Measurements from ENCODE around the gene HS3ST4. TPM values are rescaled to one million over a fixed set of nuclear protein-coding genes. Genes with fewer than 3 reads are reported as not detected.
"Not testable (repeated sequence)": the region's sequence is repeated elsewhere in the genome, so short reads cannot be mapped to it uniquely, and the experiment has no call there.

The HS3ST4 gene
- total RNA-seq, 1 donor from 2014 or later, result not detected

DNA sequence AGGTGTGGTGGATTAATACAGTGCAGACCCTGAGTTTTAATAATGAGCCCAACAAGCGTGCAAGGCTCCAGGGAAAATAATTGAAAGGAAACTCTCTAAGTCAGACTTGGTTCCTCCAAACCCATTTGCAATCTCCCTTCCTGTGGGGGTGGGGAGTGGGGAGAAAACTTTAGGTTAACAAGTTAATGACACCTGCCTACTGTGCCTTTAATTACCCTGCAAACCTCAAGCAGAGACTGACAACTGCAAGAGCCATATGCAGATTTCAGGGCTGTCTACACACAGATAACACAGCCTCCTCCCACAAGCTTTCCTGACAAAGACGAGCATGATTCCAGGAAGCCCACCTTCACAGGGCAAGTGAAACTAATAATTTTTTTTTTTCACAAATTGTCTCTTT, 359.3 kb downstream of the HS3ST4 start:
- H3K9me3 ChIP-seq (ENCODE audit: control insufficient read depth in 3 of 3, low read length in 3 of 3), result peaks cover 0 to 6% (median 2%) of the 10 kb centered on the region in 3 donors
- H3K27me3 ChIP-seq (ENCODE audit: control insufficient read depth in 3 of 3, insufficient read depth in 3 of 3, low read length in 3 of 3), result no peaks in the 10 kb centered on the region
- H3K9ac ChIP-seq (ENCODE audit: low read depth in 1 of 3, low read length in 3 of 3), result no peak overlapping the region
- no peaks in the 10 kb centered on the region for H3K4me1 ChIP-seq (ENCODE audit: control insufficient read depth in 3 of 3, insufficient read depth in 3 of 3, low read length in 3 of 3)
- H3K36me3 ChIP-seq (ENCODE audit: control insufficient read depth in 3 of 3, insufficient read depth in 3 of 3, low read length in 3 of 3), result no peaks in the 10 kb centered on the region
- no peak overlapping the region for H3K27ac ChIP-seq (ENCODE audit: low read depth, low read length)
- H3K4me3 ChIP-seq (ENCODE audit: low read length in 3 of 3), result no peak overlapping the region

DNA sequence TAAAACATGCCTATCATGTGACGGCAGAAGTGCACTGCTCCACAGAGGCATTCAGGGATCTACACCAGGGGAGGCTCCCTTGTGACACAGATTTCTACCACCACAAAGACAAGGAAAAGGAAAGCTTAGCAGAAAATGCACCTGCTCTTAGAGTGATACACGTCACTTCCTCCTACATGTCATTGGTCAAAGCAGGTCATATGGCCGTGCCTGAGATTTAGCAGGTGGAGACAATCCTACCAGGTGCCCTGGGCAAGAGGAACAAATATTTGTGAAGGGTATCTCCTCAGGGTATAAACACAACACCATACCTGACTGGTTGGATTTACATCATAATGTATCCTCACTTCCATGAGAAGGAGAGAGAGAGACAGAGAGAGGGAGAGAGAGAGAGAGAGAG, 362.1 kb downstream of the HS3ST4 start:
- H3K4me1 ChIP-seq (ENCODE audit: control insufficient read depth in 3 of 3, insufficient read depth in 3 of 3, low read length in 3 of 3), result no peaks in the 10 kb centered on the region
- no peak overlapping the region for H3K27ac ChIP-seq (ENCODE audit: low read depth, low read length)
- no peak overlapping the region for H3K9ac ChIP-seq (ENCODE audit: low read depth in 1 of 3, low read length in 3 of 3)
- no peaks in the 10 kb centered on the region for H3K27me3 ChIP-seq (ENCODE audit: control insufficient read depth in 3 of 3, insufficient read depth in 3 of 3, low read length in 3 of 3)
- H3K36me3 ChIP-seq (ENCODE audit: control insufficient read depth in 3 of 3, insufficient read depth in 3 of 3, low read length in 3 of 3), result no peaks in the 10 kb centered on the region
- no peak overlapping the region for H3K4me3 ChIP-seq (ENCODE audit: low read length in 3 of 3)
- H3K9me3 ChIP-seq (ENCODE audit: control insufficient read depth in 3 of 3, low read length in 3 of 3), result peaks cover 0 to 4% (median 2%) of the 10 kb centered on the region in 3 donors

DNA sequence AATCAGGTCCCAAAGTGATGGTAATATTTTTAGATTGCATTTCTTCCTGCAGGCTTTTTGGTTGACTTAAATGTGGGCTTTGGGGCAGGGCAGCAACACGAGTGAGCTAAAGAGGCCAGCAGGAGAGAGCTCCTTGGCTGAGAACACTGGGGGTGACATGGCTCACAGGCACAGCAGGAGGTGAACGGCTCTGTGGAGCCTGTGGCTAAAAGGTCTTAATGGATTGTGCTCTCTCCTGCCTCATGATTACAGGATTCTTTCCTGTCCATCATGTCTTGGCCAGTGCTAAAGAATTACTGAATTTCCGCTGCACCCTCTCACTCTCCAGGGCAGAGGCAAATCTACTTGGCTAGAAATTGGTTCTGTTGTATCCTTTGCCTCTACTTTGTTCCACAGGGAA, 366.6 kb downstream of the HS3ST4 start:
- H3K9me3 ChIP-seq (ENCODE audit: control insufficient read depth in 3 of 3, low read length in 3 of 3), result peaks cover 0 to 4% (median 4%) of the 10 kb centered on the region in 3 donors
- H3K9ac ChIP-seq (ENCODE audit: low read depth in 1 of 3, low read length in 3 of 3), result no peak overlapping the region
- no peak overlapping the region for H3K4me3 ChIP-seq (ENCODE audit: low read length in 3 of 3)
- H3K36me3 ChIP-seq (ENCODE audit: control insufficient read depth in 3 of 3, insufficient read depth in 3 of 3, low read length in 3 of 3), result no peaks in the 10 kb centered on the region
- H3K4me1 ChIP-seq (ENCODE audit: control insufficient read depth in 3 of 3, insufficient read depth in 3 of 3, low read length in 3 of 3), result no peaks in the 10 kb centered on the region
- H3K27ac ChIP-seq (ENCODE audit: low read depth, low read length), result no peak overlapping the region
- no peaks in the 10 kb centered on the region for H3K27me3 ChIP-seq (ENCODE audit: control insufficient read depth in 3 of 3, insufficient read depth in 3 of 3, low read length in 3 of 3)

DNA sequence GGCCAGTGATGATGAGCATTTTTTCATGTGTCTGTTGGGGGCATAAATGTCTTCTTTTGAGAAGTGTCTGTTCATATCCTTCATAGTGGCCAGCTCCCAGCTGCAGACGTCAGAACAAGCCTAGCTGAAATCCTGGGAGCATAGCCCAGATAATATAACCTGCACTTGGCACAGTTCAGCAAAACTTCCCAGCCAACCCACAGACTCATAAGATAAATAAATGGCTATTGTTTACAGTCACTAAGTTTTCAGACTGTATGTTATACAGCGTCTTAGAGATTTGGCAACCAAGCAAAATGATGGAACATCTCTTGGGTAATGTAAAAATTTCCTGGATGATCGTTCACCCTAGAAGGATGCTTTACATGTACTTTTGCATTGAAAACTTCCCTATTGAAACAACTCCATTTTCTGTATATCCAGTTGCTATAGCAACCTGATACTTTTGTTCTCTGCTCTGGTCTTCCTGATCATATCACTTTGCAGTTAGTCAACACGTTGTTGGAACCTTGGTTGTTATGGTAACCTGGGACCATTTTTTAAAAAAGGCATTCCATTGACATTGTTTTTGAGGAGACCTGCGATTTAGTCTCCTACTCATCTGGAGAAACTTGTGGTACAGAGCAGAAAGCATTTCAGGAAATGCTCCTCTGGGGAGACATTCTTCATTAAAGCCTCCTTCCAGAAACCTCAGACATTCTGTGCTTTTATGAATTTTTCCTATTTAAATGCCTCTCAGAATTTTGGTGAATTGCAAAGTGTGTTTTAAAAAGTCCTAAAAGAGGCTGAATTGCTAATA, 378.7 kb downstream of the HS3ST4 start:
- no peaks in the 10 kb centered on the region for H3K9me3 ChIP-seq (ENCODE audit: control insufficient read depth in 3 of 3, low read length in 3 of 3)
- H3K4me3 ChIP-seq (ENCODE audit: low read length in 3 of 3), result no peak overlapping the region
- H3K4me1 ChIP-seq (ENCODE audit: control insufficient read depth in 3 of 3, insufficient read depth in 3 of 3, low read length in 3 of 3), result no peaks in the 10 kb centered on the region
- no peak overlapping the region for H3K27ac ChIP-seq (ENCODE audit: low read depth, low read length)
- H3K27me3 ChIP-seq (ENCODE audit: control insufficient read depth in 3 of 3, insufficient read depth in 3 of 3, low read length in 3 of 3), result no peaks in the 10 kb centered on the region
- H3K9ac ChIP-seq (ENCODE audit: low read depth in 1 of 3, low read length in 3 of 3), result no peak overlapping the region
- no peaks in the 10 kb centered on the region for H3K36me3 ChIP-seq (ENCODE audit: control insufficient read depth in 3 of 3, insufficient read depth in 3 of 3, low read length in 3 of 3)

DNA sequence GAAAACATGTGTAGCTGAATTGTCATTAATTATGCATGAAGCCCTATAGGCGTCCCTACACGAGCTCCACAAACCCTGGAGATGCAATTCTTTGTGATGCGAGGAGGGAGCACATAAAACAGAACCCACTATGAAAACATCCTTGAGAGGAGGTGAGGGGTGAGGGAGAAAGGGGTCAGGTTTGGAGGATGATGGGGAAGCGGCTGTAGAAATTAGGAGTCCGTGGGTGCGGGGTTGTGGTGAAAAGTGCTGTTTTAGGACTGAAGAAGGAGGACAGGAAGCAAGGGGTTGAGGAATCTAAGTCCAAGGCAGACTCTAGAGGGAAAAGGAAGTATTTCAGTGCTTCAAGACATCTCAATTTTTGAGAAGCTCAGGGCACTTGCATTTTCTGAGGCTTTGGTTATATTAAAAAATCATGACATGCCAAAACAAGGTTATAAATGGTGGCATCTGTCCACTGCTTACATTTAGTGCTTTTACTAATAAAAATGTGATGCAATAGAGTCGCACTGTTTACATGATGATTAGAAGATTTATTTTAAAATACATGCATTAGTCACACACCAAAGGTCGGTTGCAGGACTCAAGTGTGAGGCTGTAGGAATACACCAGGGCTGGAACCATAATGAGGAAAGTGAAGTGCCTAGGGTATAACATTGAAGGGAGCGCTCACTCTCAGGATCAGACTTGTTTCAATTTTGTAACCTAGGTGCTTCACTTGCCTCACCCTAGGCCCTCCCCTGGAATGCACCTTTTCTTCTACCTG, 379.5 kb downstream of the HS3ST4 start:
- H3K27me3 ChIP-seq (ENCODE audit: control insufficient read depth in 3 of 3, insufficient read depth in 3 of 3, low read length in 3 of 3), result no peaks in the 10 kb centered on the region
- no peak overlapping the region for H3K27ac ChIP-seq (ENCODE audit: low read depth, low read length)

DNA sequence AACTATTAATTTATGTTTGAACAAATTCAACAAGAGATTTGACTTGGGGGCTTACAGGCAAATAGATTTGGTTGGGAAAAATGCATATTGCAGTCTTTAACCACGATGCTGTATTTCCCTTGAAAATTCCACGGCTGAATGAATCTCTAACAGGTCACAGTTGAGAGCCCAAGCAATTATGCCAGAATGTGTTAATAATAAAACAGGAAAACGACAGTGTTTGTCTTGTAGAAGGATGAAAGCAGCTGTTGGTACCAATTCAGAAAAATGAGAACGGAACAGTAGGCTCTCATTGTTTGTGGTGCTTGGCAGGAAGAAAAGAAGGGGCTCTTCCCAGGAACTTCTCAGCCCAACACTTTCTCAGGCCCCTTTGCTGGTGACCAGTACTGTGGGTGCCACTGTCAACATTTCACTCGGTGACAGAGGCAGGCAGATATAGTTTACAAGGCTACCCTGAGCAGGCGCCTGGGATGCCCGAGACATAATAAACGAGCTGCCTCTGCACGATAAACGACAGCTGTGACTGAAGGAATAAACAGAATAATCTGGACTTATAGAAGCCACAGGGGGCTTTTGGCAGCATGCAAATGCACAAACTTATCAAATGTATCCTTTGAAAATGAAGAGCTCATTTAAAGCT, 387.1 kb downstream of the HS3ST4 start:
- Histone ChIP-seq H3K36me3 (ENCODE audit: control insufficient read depth in 3 of 3, insufficient read depth in 3 of 3, low read length in 3 of 3) (no peaks in the 10 kb centered on the region), H3K9me3 (ENCODE audit: control insufficient read depth in 3 of 3, low read length in 3 of 3) (peaks cover 0 to 5% (median 0%) of the 10 kb centered on the region in 3 donors), H3K9ac (ENCODE audit: low read depth in 1 of 3, low read length in 3 of 3) (no peak overlapping the region), H3K4me1 (ENCODE audit: control insufficient read depth in 3 of 3, insufficient read depth in 3 of 3, low read length in 3 of 3) (no peaks in the 10 kb centered on the region), H3K27ac (ENCODE audit: low read depth, low read length) (no peak overlapping the region), H3K4me3 (ENCODE audit: low read length in 3 of 3) (no peak overlapping the region), H3K27me3 (ENCODE audit: control insufficient read depth in 3 of 3, insufficient read depth in 3 of 3, low read length in 3 of 3) (no peaks in the 10 kb centered on the region)

More for the DNA sequence above, 379.5 kb downstream of the HS3ST4 start:
- H3K9me3 ChIP-seq (ENCODE audit: control insufficient read depth in 3 of 3, low read length in 3 of 3), result no peaks in the 10 kb centered on the region
- no peak overlapping the region for H3K9ac ChIP-seq (ENCODE audit: low read depth in 1 of 3, low read length in 3 of 3)
- H3K36me3 ChIP-seq (ENCODE audit: control insufficient read depth in 3 of 3, insufficient read depth in 3 of 3, low read length in 3 of 3), result no peaks in the 10 kb centered on the region
- H3K4me3 ChIP-seq (ENCODE audit: low read length in 3 of 3), result no peak overlapping the region
- no peaks in the 10 kb centered on the region for H3K4me1 ChIP-seq (ENCODE audit: control insufficient read depth in 3 of 3, insufficient read depth in 3 of 3, low read length in 3 of 3)

DNA sequence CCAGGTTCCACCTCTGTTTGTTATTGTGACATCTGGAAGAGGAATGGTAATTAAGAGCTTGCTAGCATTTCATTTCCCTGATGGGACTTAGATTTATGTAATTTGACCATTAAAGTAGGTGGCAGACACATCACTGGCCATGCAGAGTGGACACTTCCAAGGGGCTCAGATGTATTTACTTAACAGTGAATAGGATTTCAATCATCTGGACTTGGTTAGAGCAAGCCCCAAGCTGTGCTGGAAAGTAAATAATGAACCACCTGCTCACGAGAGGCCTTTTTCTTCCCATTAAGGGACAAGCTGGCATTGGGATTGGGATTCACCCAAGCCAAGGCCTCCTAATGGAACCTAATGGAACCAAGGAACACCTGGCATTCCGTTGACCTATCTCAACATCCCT, 395.3 kb downstream of the HS3ST4 start:
- no peaks in the 10 kb centered on the region for H3K4me1 ChIP-seq (ENCODE audit: control insufficient read depth in 3 of 3, insufficient read depth in 3 of 3, low read length in 3 of 3)
- H3K36me3 ChIP-seq (ENCODE audit: control insufficient read depth in 3 of 3, insufficient read depth in 3 of 3, low read length in 3 of 3), result no peaks in the 10 kb centered on the region
- no peak overlapping the region for H3K27ac ChIP-seq (ENCODE audit: low read depth, low read length)
- H3K27me3 ChIP-seq (ENCODE audit: control insufficient read depth in 3 of 3, insufficient read depth in 3 of 3, low read length in 3 of 3), result no peaks in the 10 kb centered on the region
- peaks cover 0 to 1% (median 0%) of the 10 kb centered on the region in 3 donors for H3K9me3 ChIP-seq (ENCODE audit: control insufficient read depth in 3 of 3, low read length in 3 of 3)
- no peak overlapping the region for H3K4me3 ChIP-seq (ENCODE audit: low read length in 3 of 3)
- no peak overlapping the region for H3K9ac ChIP-seq (ENCODE audit: low read depth in 1 of 3, low read length in 3 of 3)

DNA sequence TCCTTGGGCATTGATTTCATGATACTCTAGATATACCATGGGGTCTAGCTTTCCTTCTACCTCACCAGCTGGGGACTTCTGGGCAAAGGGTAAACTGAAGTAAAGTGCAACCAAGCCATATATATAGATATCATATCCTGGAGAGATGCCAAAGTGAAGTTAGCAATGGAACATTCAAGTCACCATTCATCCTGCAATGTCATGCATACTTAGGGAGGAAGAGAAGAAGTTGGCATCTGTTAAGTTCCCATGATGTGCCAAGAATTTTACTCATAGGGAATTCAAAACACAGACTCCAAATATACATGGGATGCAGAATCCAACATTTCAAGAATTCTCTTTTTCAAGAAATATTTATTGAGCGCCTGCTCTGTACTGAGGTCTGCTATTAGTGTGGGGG, 399.8 kb downstream of the HS3ST4 start:
- H3K27me3 ChIP-seq (ENCODE audit: control insufficient read depth in 3 of 3, insufficient read depth in 3 of 3, low read length in 3 of 3), result no peaks in the 10 kb centered on the region
- H3K4me1 ChIP-seq (ENCODE audit: control insufficient read depth in 3 of 3, insufficient read depth in 3 of 3, low read length in 3 of 3), result no peaks in the 10 kb centered on the region
- no peak overlapping the region for H3K9ac ChIP-seq (ENCODE audit: low read depth in 1 of 3, low read length in 3 of 3)
- H3K36me3 ChIP-seq (ENCODE audit: control insufficient read depth in 3 of 3, insufficient read depth in 3 of 3, low read length in 3 of 3), result no peaks in the 10 kb centered on the region
- peaks cover 0 to 2% (median 0%) of the 10 kb centered on the region in 3 donors for H3K9me3 ChIP-seq (ENCODE audit: control insufficient read depth in 3 of 3, low read length in 3 of 3)
- H3K27ac ChIP-seq (ENCODE audit: low read depth, low read length), result no peak overlapping the region
- H3K4me3 ChIP-seq (ENCODE audit: low read length in 3 of 3), result no peak overlapping the region

DNA sequence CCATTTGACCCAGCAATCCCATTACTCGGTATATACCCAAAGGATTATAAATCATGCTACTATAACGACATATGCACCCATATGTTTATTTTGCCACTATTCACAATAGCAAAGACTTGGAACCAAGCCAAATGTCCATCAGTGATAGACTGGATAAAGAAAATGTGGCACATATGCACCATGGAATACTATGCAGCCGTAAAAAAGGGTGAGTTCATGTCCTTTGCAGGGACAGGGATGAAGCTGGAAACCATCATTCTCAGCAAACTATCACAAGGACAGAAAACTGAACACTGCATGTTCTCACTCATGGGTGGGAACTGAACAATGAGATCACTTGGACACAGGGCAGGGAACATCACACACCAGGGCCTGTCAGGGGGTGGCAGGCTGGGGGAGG, 406.4 kb downstream of the HS3ST4 start:
- not testable (repeated sequence) for H3K36me3 ChIP-seq (ENCODE audit: control insufficient read depth in 3 of 3, insufficient read depth in 3 of 3, low read length in 3 of 3); H3K4me1 ChIP-seq (ENCODE audit: control insufficient read depth in 3 of 3, insufficient read depth in 3 of 3, low read length in 3 of 3); H3K27me3 ChIP-seq (ENCODE audit: control insufficient read depth in 3 of 3, insufficient read depth in 3 of 3, low read length in 3 of 3); H3K27ac ChIP-seq (ENCODE audit: low read depth, low read length); H3K9ac ChIP-seq (ENCODE audit: low read depth in 1 of 3, low read length in 3 of 3); H3K9me3 ChIP-seq (ENCODE audit: control insufficient read depth in 3 of 3, low read length in 3 of 3); H3K4me3 ChIP-seq (ENCODE audit: low read length in 3 of 3)

DNA sequence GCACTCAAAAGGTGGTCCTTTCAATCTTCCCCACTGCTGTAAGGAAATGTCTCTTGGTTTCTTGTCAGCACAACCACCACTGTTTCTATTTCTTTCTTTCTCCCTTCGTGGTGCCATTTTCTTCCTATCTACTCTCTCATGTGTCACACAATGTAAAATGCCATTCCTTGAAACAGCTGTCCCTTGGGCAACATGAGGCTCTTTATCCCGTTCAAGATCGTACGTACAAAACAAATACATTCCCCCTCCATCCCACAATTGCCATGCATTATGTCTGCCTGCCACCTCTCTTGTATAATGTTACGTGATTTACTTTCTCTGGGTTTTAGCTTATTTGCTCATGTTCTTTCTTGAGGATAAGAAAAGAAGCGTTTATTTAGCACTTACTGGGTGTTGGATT, 410.6 kb downstream of the HS3ST4 start:
- Histone ChIP-seq H3K9me3 (ENCODE audit: control insufficient read depth in 3 of 3, low read length in 3 of 3) (no peaks in the 10 kb centered on the region), H3K36me3 (ENCODE audit: control insufficient read depth in 3 of 3, insufficient read depth in 3 of 3, low read length in 3 of 3) (no peaks in the 10 kb centered on the region), H3K4me1 (ENCODE audit: control insufficient read depth in 3 of 3, insufficient read depth in 3 of 3, low read length in 3 of 3) (no peaks in the 10 kb centered on the region), H3K27ac (ENCODE audit: low read depth, low read length) (no peak overlapping the region), H3K27me3 (ENCODE audit: control insufficient read depth in 3 of 3, insufficient read depth in 3 of 3, low read length in 3 of 3) (no peaks in the 10 kb centered on the region), H3K9ac (ENCODE audit: low read depth in 1 of 3, low read length in 3 of 3) (no peak overlapping the region), H3K4me3 (ENCODE audit: low read length in 3 of 3) (no peak overlapping the region)
